Trophoblast cell (in vitro differentiated cells and primary cell): ENCODE data around the gene ANO8.

ENCODE experiments used
- DNase-seq, 2 donors: peaks; one replicate each; pipeline ENCODE4 v3.0.0-alpha.2; 2016
- H2AFZ ChIP-seq: 2 replicates; pipeline ENCODE4 v1.6.1; 2013; ENCODE audit warnings: low read length, moderate library complexity, mild to moderate bottlenecking; ENCODE audit not compliant: insufficient read depth, poor library complexity
- H2AK5ac ChIP-seq: 2 replicates; pipeline ENCODE4 v1.6.1; 2013; ENCODE audit warnings: mild to moderate bottlenecking, low read length
- H2BK120ac ChIP-seq: 2 replicates; pipeline ENCODE4 v1.6.1; 2013; ENCODE audit warnings: low read length, mild to moderate bottlenecking, moderate library complexity; ENCODE audit not compliant: insufficient read depth, poor library complexity
- H2BK12ac ChIP-seq: 2 replicates; pipeline ENCODE4 v1.6.1; 2013; ENCODE audit warnings: mild to moderate bottlenecking, low read length, moderate library complexity
- H2BK5ac ChIP-seq: 2 replicates; pipeline ENCODE4 v1.6.1; 2013; ENCODE audit warnings: low read length, low read depth, moderate library complexity, mild to moderate bottlenecking; ENCODE audit not compliant: poor library complexity
- H3K14ac ChIP-seq: 2 replicates; pipeline ENCODE4 v1.6.1; 2013; ENCODE audit warnings: mild to moderate bottlenecking, low read length
- H3K18ac ChIP-seq: 2 replicates; pipeline ENCODE4 v1.6.1; 2013; ENCODE audit warnings: mild to moderate bottlenecking, low read length
- H3K23ac ChIP-seq: 2 replicates; pipeline ENCODE4 v1.6.1; 2013; ENCODE audit warnings: low read length
- H3K27ac ChIP-seq: 2 replicates; pipeline ENCODE4 v1.5.1; 2013; ENCODE audit warnings: low read depth, mild to moderate bottlenecking, inconsistent platforms, low read length, moderate library complexity
- H3K27me3 ChIP-seq: 2 replicates; pipeline ENCODE4 v1.6.1; 2013; ENCODE audit warnings: inconsistent platforms, mild to moderate bottlenecking, low read length, moderate library complexity; ENCODE audit not compliant: insufficient read depth
- H3K36me3 ChIP-seq, 2 experiments: 1 replicate in 1 of 2; 2 replicates in 1 of 2; pipeline ENCODE4 v1.6.1; 2013; ENCODE audit warnings: low read length in 2 of 2, mild to moderate bottlenecking in 2 of 2, moderate library complexity in 1 of 2; ENCODE audit not compliant: insufficient read depth in 2 of 2, control insufficient read depth in 1 of 2
- H3K4ac ChIP-seq: 2 replicates; pipeline ENCODE4 v1.6.1; 2013; ENCODE audit warnings: low read depth, mild to moderate bottlenecking, low read length, moderate library complexity
- H3K4me1 ChIP-seq, 2 experiments: 1 replicate in 1 of 2; 2 replicates in 1 of 2; pipeline ENCODE4 v1.6.1; 2013; ENCODE audit warnings: low read length in 2 of 2, mild to moderate bottlenecking in 2 of 2, moderate library complexity in 1 of 2; ENCODE audit not compliant: insufficient read depth in 2 of 2, control insufficient read depth in 1 of 2
- H3K4me2 ChIP-seq: 2 replicates; pipeline ENCODE4 v1.6.1; 2013; ENCODE audit warnings: inconsistent platforms, mild to moderate bottlenecking, low read length, moderate library complexity
- H3K4me3 ChIP-seq: 2 replicates; pipeline ENCODE4 v1.5.1; 2013; ENCODE audit warnings: mild to moderate bottlenecking, low read depth, low read length, inconsistent platforms
- H3K79me1 ChIP-seq: one replicate; pipeline ENCODE4 v1.6.1; 2013; ENCODE audit warnings: low read length
- H3K79me2 ChIP-seq: 2 replicates; pipeline ENCODE4 v1.6.1; 2013; ENCODE audit warnings: low read length, mild to moderate bottlenecking; ENCODE audit not compliant: control insufficient read depth, insufficient read depth, poor library complexity
- H3K9ac ChIP-seq: 2 replicates; pipeline ENCODE4 v1.6.1; 2013; ENCODE audit warnings: mild to moderate bottlenecking, low read length
- H3K9me3 ChIP-seq: 2 replicates; pipeline ENCODE4 v1.6.1; 2013; ENCODE audit warnings: low read depth, mild to moderate bottlenecking, control low read depth, inconsistent platforms, low read length; ENCODE audit not compliant: insufficient read depth
- H4K12ac ChIP-seq: 2 replicates; pipeline ENCODE4 v1.6.1; 2013; ENCODE audit warnings: low read depth, mild to moderate bottlenecking, low read length, moderate library complexity
- H4K8ac ChIP-seq: 2 replicates; pipeline ENCODE4 v1.6.1; 2013; ENCODE audit warnings: low read depth, mild to moderate bottlenecking, low read length, moderate library complexity
- H4K91ac ChIP-seq: one replicate; pipeline ENCODE4 v1.6.1; 2013; ENCODE audit warnings: low read depth, mild to moderate bottlenecking, low read length, moderate library complexity
- WGBS: extraction: QIAGEN DNeasy Blood & Tissue Kit; methylation state at CpG from one replicate; pipeline ENCODE4 v1.1.7; 2013; ENCODE audit warnings: missing lambda C conversion rate; ENCODE audit not compliant: insufficient read length, insufficient coverage; ENCODE audit errors: extremely low coverage; 5-methylcytosine and 5-hydroxymethylcytosine counted together

The ANO8 gene

GRCh38 chr19:17347877-17348276 lies 13.2 kb upstream of the ANO8 start:
- DNase-seq, result no peak
- Histone ChIP-seq H3K27ac (no peak overlapping the region), H2AFZ (no peak overlapping the region), H3K79me2 (no peaks in the 10 kb centered on the region), H3K27me3 (no peaks in the 10 kb centered on the region), H2BK12ac (no peak overlapping the region), H3K23ac (no peak overlapping the region), H3K18ac (no peak overlapping the region), H4K8ac (no peak overlapping the region), H2BK120ac (no peak overlapping the region), H3K4ac (no peak overlapping the region), H4K91ac (no peak overlapping the region), H2BK5ac (no peak overlapping the region), H4K12ac (no peak overlapping the region), H3K14ac (no peak overlapping the region), H3K9ac (no peak overlapping the region), H3K4me3 (no peak overlapping the region), H3K4me2 (no peak overlapping the region), H3K4me1 (peaks cover 0 to 2% of the 10 kb centered on the region in 2 experiments), H2AK5ac (no peak overlapping the region), H3K9me3 (peaks cover 2% of the 10 kb centered on the region), H3K79me1 (no peaks in the 10 kb centered on the region), H3K36me3 (no peaks in the 10 kb centered on the region)
- no CpG with 5 or more reads among the region's 2 CpGs for WGBS

- H3K27ac ChIP-seq, result no peak overlapping the region
- H3K4ac ChIP-seq, result no peak overlapping the region
- H3K79me2 ChIP-seq, result no peaks in the 10 kb centered on the region
- H3K79me1 ChIP-seq, result no peaks in the 10 kb centered on the region
- no peaks in the 10 kb centered on the region for H3K36me3 ChIP-seq
- H3K4me2 ChIP-seq, result no peak overlapping the region
- H3K9ac ChIP-seq, result no peak overlapping the region
- no peak overlapping the region for H2BK5ac ChIP-seq
- no peak overlapping the region for H3K4me3 ChIP-seq
- no CpG with 5 or more reads among the region's 6 CpGs for WGBS
- H2BK12ac ChIP-seq, result no peak overlapping the region
- H3K4me1 ChIP-seq, result peaks cover 0 to 2% of the 10 kb centered on the region in 2 experiments
- H4K91ac ChIP-seq, result no peak overlapping the region
- H4K8ac ChIP-seq, result no peak overlapping the region
- no peak overlapping the region for H3K23ac ChIP-seq
- H3K18ac ChIP-seq, result no peak overlapping the region
- peaks cover 2% of the 10 kb centered on the region for H3K9me3 ChIP-seq
- no peak overlapping the region for H3K14ac ChIP-seq
- no peak overlapping the region for H2AFZ ChIP-seq
- no peak overlapping the region for H2AK5ac ChIP-seq
- DNase-seq, result no peak
- H4K12ac ChIP-seq, result no peak overlapping the region
- no peaks in the 10 kb centered on the region for H3K27me3 ChIP-seq
- H2BK120ac ChIP-seq, result no peak overlapping the region
Measured at GRCh38 chr19:17347361-17347760, 12.7 kb upstream of the ANO8 start.

- Histone ChIP-seq H3K27me3 (no peaks in the 10 kb centered on the region), H4K12ac (no peak overlapping the region), H3K14ac (no peak overlapping the region), H3K4me3 (no peak overlapping the region), H3K4me2 (no peak overlapping the region), H3K18ac (no peak overlapping the region), H3K79me1 (no peaks in the 10 kb centered on the region), H2AK5ac (no peak overlapping the region), H3K9me3 (no peaks in the 10 kb centered on the region), H3K4ac (no peak overlapping the region), H3K4me1 (peaks cover 0 to 2% of the 10 kb centered on the region in 2 experiments), H3K9ac (no peak overlapping the region), H3K27ac (no peak overlapping the region), H4K91ac (no peak overlapping the region), H3K79me2 (no peaks in the 10 kb centered on the region), H2BK12ac (no peak overlapping the region), H4K8ac (no peak overlapping the region), H2BK120ac (no peak overlapping the region), H3K23ac (no peak overlapping the region), H2BK5ac (no peak overlapping the region), H2AFZ (no peak overlapping the region), H3K36me3 (peaks cover 3 to 4% of the 10 kb centered on the region in 2 experiments)
- WGBS, result no CpG with 5 or more reads among the region's 24 CpGs
- DNase-seq, result peak; percentile 37 to 76
Measured at GRCh38 chr19:17346109-17346671, 11.5 kb upstream of the ANO8 start.

- H3K9me3 ChIP-seq, result no peaks in the 10 kb centered on the region
- no peak overlapping the region for H3K27ac ChIP-seq
- DNase-seq, result no peak
- H2BK5ac ChIP-seq, result no peak overlapping the region
- H4K8ac ChIP-seq, result no peak overlapping the region
- no peak overlapping the region for H3K4me3 ChIP-seq
- no peak overlapping the region for H3K23ac ChIP-seq
- no CpG with 5 or more reads among the region's 7 CpGs for WGBS
- H3K9ac ChIP-seq, result no peak overlapping the region
- peaks cover 8 to 10% of the 10 kb centered on the region in 2 experiments for H3K4me1 ChIP-seq
- no peak overlapping the region for H2AFZ ChIP-seq
- no peak overlapping the region for H3K14ac ChIP-seq
- no peak overlapping the region for H2AK5ac ChIP-seq
- no peak overlapping the region for H3K4ac ChIP-seq
- H3K79me1 ChIP-seq, result peaks cover 7% of the 10 kb centered on the region
- H3K36me3 ChIP-seq, result peaks cover 4 to 5% of the 10 kb centered on the region in 2 experiments
- H3K79me2 ChIP-seq, result peaks cover 2% of the 10 kb centered on the region
- no peak overlapping the region for H2BK120ac ChIP-seq
- H3K27me3 ChIP-seq, result no peaks in the 10 kb centered on the region
- no peak overlapping the region for H3K18ac ChIP-seq
- no peak overlapping the region for H2BK12ac ChIP-seq
- no peak overlapping the region for H4K91ac ChIP-seq
- H4K12ac ChIP-seq, result no peak overlapping the region
- H3K4me2 ChIP-seq, result no peak overlapping the region
Measured at GRCh38 chr19:17341845-17342244, 7.2 kb upstream of the ANO8 start.
